Osteocyte (in vitro differentiated cells): ENCODE results near the gene STX5. TPM values are rescaled to one million over a fixed set of nuclear protein-coding genes. Genes with fewer than 3 reads are reported as not detected.
"Not testable (repeated sequence)": the region's sequence is repeated elsewhere in the genome, so short reads cannot be mapped to it uniquely, and the experiment has no call there.

Experiments used
- DNase-seq: peaks from one replicate; pipeline ENCODE4 v3.0.0; 2021; ENCODE audit warnings: mixed read lengths; ENCODE audit not compliant: unreplicated experiment; ENCODE audit errors: extremely low spot score
- H3K27ac Mint-ChIP-seq: one replicate; pipeline ENCODE4 v1.8.0; 2021; ENCODE audit warnings: mild to moderate bottlenecking, mixed read lengths; ENCODE audit not compliant: unreplicated experiment
- H3K27me3 Mint-ChIP-seq: one replicate; pipeline ENCODE4 v1.8.0; 2021; ENCODE audit warnings: mixed read lengths; ENCODE audit not compliant: unreplicated experiment
- H3K36me3 Mint-ChIP-seq: one replicate; pipeline ENCODE4 v1.8.0; 2021; ENCODE audit warnings: mixed read lengths; ENCODE audit not compliant: unreplicated experiment
- H3K4me1 Mint-ChIP-seq: one replicate; pipeline ENCODE4 v1.8.0; 2021; ENCODE audit warnings: mixed read lengths; ENCODE audit not compliant: unreplicated experiment
- H3K4me3 Mint-ChIP-seq: one replicate; pipeline ENCODE4 v1.8.0; 2021; ENCODE audit warnings: mild to moderate bottlenecking, moderate library complexity, mixed read lengths; ENCODE audit not compliant: unreplicated experiment
- H3K9me3 Mint-ChIP-seq: one replicate; pipeline ENCODE4 v1.8.0; 2021; ENCODE audit warnings: mixed read lengths; ENCODE audit not compliant: unreplicated experiment
- microRNA-seq: library from miRNA; unstranded; fragments of <30 nt; microRNA quantifications from one replicate; pipeline ENCODE4 v1.1.0, GENCODE V29; 2020; ENCODE audit not compliant: unreplicated experiment
- total RNA-seq: library from RNA; stranded (reverse); gene quantifications from 2 replicates; pipeline ENCODE4 v1.2.1, GENCODE V29; 2021
- TF ChIP-seq, protein P1 (sequence below): fragments of 200-600 bp; sonication (generic); IDR thresholded peaks from 2 replicates; pipeline ENCODE4 v1.5.0; 2021; ENCODE audit warnings: antibody characterized with exemption, mild to moderate bottlenecking, moderate library complexity

Gene STX5
- total RNA-seq, 1 donor from 2014 or later: 71.0 TPM

DNA sequence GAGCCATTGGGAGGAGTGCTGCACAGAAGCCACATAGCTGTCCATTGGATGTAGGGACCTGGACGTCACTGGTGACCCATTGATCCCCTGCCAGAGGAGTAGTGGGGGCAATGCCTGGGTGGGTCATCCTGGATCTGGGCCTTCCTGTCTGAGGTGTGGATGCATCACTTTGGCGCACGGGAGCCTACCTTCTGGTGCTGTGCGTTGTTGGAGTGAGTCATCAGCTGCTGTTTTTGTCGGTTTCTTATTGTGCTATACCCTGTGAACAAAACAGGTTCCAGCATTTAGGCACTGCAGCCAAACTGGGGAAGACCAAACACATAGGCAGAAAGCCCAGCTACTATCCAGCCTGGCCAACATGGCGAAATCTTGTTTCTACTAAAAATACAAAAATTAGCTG lies 57.4 kb downstream of the STX5 start:
- Mint-ChIP-seq H3K36me3 (peaks cover 14% of the 10 kb centered on the region), H3K27ac (no peak overlapping the region), H3K4me3 (no peak overlapping the region), H3K9me3 (no peaks in the 10 kb centered on the region), H3K27me3 (no peaks in the 10 kb centered on the region), H3K4me1 (peaks cover 25% of the 10 kb centered on the region)
- TF ChIP-seq, protein P1, sequence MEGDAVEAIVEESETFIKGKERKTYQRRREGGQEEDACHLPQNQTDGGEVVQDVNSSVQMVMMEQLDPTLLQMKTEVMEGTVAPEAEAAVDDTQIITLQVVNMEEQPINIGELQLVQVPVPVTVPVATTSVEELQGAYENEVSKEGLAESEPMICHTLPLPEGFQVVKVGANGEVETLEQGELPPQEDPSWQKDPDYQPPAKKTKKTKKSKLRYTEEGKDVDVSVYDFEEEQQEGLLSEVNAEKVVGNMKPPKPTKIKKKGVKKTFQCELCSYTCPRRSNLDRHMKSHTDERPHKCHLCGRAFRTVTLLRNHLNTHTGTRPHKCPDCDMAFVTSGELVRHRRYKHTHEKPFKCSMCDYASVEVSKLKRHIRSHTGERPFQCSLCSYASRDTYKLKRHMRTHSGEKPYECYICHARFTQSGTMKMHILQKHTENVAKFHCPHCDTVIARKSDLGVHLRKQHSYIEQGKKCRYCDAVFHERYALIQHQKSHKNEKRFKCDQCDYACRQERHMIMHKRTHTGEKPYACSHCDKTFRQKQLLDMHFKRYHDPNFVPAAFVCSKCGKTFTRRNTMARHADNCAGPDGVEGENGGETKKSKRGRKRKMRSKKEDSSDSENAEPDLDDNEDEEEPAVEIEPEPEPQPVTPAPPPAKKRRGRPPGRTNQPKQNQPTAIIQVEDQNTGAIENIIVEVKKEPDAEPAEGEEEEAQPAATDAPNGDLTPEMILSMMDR: no peak
- no peak for DNase-seq

DNA sequence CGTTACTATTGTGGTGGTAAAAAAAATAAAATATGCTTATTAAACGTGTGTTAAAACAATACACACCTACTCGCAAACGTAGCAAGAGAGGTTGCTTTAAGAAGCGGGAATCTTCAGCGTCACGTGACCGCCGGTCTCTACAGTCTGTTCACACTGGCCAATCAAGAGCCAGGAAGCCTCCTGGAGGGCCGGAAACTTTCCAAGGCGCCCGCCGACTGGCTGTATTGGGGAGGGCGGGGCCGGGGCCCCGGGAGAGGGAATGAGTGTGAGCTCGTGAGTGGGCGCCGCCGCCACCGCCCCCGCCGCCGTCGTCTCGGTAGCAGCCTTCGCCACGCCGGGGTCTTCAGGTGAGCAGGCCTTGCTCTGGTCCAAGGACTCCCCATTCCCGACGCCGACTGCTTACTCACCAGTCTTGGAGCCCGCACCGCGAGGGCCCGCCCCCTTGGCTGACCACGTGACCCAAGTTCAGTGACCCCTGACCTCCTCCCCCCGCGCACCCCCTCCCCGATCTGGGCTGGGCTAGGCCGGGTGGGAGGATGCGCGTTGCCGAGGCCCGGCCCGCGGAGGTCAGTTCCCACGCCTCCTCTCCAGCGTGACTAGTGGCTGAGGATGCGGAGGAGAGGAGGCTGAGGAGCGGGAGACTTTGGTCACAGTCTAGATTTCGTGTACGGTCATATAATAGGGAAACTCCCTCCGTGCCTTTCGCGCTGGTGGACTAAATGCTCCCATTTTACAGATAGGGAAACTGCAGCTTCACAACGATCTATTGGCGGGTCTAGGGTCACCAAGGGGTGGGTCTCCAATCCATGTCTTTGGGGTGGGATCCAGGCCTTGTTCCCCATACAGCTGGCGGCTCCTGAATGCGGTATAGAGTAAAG lies 60.5 kb downstream of the STX5 start, which contains the start of gene TAF6L:
TSS of gene TAF6L (plus strand) at position 253 of the 878 bp plus-strand sequence. CDS start 4,388 bp downstream, outside the sequence.
- peaks cover 25% of the 10 kb centered on the region for H3K4me1 Mint-ChIP-seq
- TF ChIP-seq, protein P1: no peak
- no peaks in the 10 kb centered on the region for H3K27me3 Mint-ChIP-seq
- peak within 1 kb of the TSS; percentile 97 for H3K27ac Mint-ChIP-seq
- no peaks in the 10 kb centered on the region for H3K9me3 Mint-ChIP-seq
- H3K36me3 Mint-ChIP-seq: peaks cover 5% of the 10 kb centered on the region
- DNase-seq: peak; percentile 97
- H3K4me3 Mint-ChIP-seq: peak within 1 kb of the TSS; percentile 90

DNA sequence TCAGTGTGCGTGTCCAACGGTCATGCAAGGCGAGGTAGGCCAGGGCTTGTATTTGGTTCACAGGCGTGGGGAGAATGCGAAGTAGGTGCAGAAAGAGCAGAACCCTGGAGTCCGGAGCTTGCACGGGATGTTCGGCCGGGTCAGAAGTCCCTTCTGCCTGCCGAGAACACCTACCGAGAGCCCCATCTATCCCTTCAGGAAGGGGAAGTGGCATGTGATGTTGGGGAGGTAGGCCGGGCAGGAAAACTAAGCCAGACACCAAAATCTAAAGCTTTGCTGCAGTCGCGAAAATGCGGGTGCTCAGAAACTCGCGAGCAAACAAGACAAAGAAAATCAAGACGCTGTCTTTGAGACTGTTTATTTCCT lies 61.1 kb downstream of the STX5 start:
- Mint-ChIP-seq H3K27ac (peak overlapping the region; percentile 97), H3K4me3 (peak overlapping the region; percentile 90), H3K36me3 (peaks cover 8% of the 10 kb centered on the region), H3K27me3 (no peaks in the 10 kb centered on the region), H3K9me3 (no peaks in the 10 kb centered on the region), H3K4me1 (peaks cover 25% of the 10 kb centered on the region)
- no peak for DNase-seq
- TF ChIP-seq, protein P1: no peak

DNA sequence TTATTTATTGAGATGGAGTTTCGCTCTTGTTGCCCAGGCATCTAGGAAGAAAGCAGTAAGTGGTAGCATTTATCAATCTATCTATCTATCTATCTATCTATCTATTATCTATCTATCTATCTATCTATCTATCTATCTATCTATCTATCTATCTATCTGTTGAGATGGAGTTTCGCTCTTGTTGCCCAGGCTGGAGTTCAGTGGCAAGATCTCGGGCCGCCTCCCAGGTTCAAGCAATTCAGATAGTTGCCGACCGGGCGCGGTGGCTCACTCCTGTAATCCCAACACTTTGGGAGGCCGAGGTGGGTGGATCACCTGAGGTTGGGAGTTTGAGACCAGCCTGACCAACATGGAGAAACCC lies 71.0 kb downstream of the STX5 start:
- H3K4me3 Mint-ChIP-seq: peak overlapping the region; percentile 94
- H3K9me3 Mint-ChIP-seq, H3K36me3 Mint-ChIP-seq, DNase-seq, H3K27me3 Mint-ChIP-seq: not testable (repeated sequence)
- peaks cover 17% of the 10 kb centered on the region for H3K4me1 Mint-ChIP-seq
- peak overlapping the region; percentile 90 for H3K27ac Mint-ChIP-seq

DNA sequence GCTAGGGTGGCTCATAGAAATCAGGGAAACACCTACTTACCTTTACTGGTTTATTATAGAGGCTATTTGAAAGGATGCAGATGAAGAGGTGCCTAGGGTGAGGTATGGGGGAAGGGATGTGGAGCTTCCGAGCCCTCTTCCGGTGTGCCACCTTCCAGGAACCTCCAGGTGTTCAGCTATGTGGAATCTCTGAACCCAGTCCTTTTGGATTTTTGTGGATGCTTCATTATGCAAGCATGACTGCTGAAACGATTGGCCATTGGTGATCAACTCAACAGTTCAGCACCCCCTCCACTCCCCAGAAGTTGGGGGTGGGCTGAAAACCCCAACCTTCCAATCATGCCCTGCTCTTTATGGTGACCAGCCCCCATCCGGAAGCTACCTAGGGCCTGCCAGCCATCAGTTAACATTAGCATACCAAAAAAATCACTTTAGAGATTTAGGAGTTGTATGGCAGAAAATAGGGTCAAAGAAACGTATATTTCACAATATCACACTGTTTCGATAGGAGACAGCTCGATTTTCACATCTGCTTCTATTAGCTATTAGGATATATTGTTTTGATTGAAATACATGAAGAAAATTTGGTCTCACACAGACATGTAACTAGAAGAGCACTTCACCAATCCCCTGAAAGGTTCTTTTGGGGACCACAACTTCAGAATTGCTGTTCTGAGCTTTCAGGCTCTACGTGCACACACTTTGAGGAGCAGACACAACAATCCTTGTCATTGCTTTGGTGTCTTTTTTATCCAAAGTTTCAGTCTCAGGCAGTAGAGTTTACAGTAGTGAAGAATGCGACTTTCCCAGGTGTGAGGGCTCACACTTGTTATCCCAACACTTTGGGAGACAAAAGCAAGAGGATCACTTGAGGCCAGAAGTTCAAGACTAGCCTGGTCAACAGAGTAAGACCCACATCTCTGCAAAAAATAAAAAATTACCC lies 73.7 kb downstream of the STX5 start:
- Mint-ChIP-seq H3K27ac (no peak overlapping the region), H3K36me3 (peaks cover 3% of the 10 kb centered on the region)
- TF ChIP-seq, protein P1: no peak

More for the DNA sequence above, 73.7 kb downstream of the STX5 start:
- no peaks in the 10 kb centered on the region for H3K27me3 Mint-ChIP-seq
- no peak overlapping the region for H3K4me3 Mint-ChIP-seq
- no peak for DNase-seq
- no peaks in the 10 kb centered on the region for H3K9me3 Mint-ChIP-seq
- H3K4me1 Mint-ChIP-seq: peaks cover 26% of the 10 kb centered on the region

Small RNA genes within 50 kb of the gene (microRNA-seq; reads per million reads assigned to microRNA genes)
- gene MIR6514 (not detected), gene MIR6748 (not detected)

Other genes starting within 250 kb of the STX5 start
- gene TUT1, start 240.5 kb downstream of the STX5 start, total RNA-seq: 12.7 and 15.6 TPM in 2 replicates
- gene MTA2, start 230.2 kb downstream of the STX5 start, total RNA-seq: 91.6 and 107 TPM in 2 replicates
- gene EML3, start 219.3 kb downstream of the STX5 start, total RNA-seq: 78.8 and 80.9 TPM in 2 replicates
- gene ROM1, start 218.8 kb downstream of the STX5 start, total RNA-seq: 3.3 and 4.4 TPM in 2 replicates
- gene B3GAT3, start 210.1 kb downstream of the STX5 start, total RNA-seq: 35.8 and 41.4 TPM in 2 replicates
- 366 and 389 TPM in 2 replicates for gene GANAB, start 185.4 kb downstream of the STX5 start, total RNA-seq
- 20.5 and 24.0 TPM in 2 replicates for gene INTS5, start 178.7 kb downstream of the STX5 start, total RNA-seq
- 53.6 and 56.3 TPM in 2 replicates for gene C11orf98, start 166.8 kb downstream of the STX5 start, total RNA-seq
- 19.4 and 27.3 TPM in 2 replicates for gene CSKMT, start 166.7 kb downstream of the STX5 start, total RNA-seq
- gene UQCC3, start 160.4 kb downstream of the STX5 start, total RNA-seq: 6.3 and 6.8 TPM in 2 replicates
- gene LBHD1, start 159.8 kb downstream of the STX5 start, total RNA-seq: 7.3 and 9.1 TPM in 2 replicates
- gene UBXN1, start 153.0 kb downstream of the STX5 start, total RNA-seq: 132 and 161 TPM in 2 replicates
- 0.39 and 0.46 TPM in 2 replicates for gene LRRN4CL, start 142.5 kb downstream of the STX5 start, total RNA-seq
- 54.1 and 56.7 TPM in 2 replicates for gene BSCL2, start 124.6 kb downstream of the STX5 start, total RNA-seq
- not detected in 2 replicates for gene GNG3, start 124.4 kb downstream of the STX5 start, total RNA-seq
- 52.5 and 56.1 TPM in 2 replicates for gene HNRNPUL2, start 104.6 kb downstream of the STX5 start, total RNA-seq
- gene TTC9C, start 103.6 kb downstream of the STX5 start, total RNA-seq: 32.4 and 36.6 TPM in 2 replicates
- 11.2 and 12.9 TPM in 2 replicates for gene ZBTB3, start 77.9 kb downstream of the STX5 start, total RNA-seq
- gene POLR2G, start 70.5 kb downstream of the STX5 start, total RNA-seq: 83.7 and 98.6 TPM in 2 replicates
- 40.8 and 42.8 TPM in 2 replicates for gene TAF6L, start 60.7 kb downstream of the STX5 start, total RNA-seq
- 46.7 and 47.7 TPM in 2 replicates for gene TMEM179B, start 44.6 kb downstream of the STX5 start, total RNA-seq
- gene TMEM223, start 40.0 kb downstream of the STX5 start, total RNA-seq: 14.5 and 15.2 TPM in 2 replicates
- 92.4 and 97.5 TPM in 2 replicates for gene NXF1, start 26.6 kb downstream of the STX5 start, total RNA-seq
- gene TEX54, start 790 bp upstream of the STX5 start, total RNA-seq: not detected in 2 replicates
- gene WDR74, start 7.5 kb upstream of the STX5 start, total RNA-seq: 40.5 and 42.1 TPM in 2 replicates
- gene SLC3A2, start 48.8 kb upstream of the STX5 start, total RNA-seq: 326 and 362 TPM in 2 replicates
- gene CHRM1, start 89.3 kb upstream of the STX5 start, total RNA-seq: 0.27 and 0.31 TPM in 2 replicates
- gene SLC22A6, start 152.9 kb upstream of the STX5 start, total RNA-seq: not detected in 2 replicates
- not detected in 2 replicates for gene SLC22A8, start 183.8 kb upstream of the STX5 start, total RNA-seq